HG03378 (cell line): ENCODE measurements around the gene OR4A15.

Experiments used
- ATAC-seq: cut with Tn5 transposase; IDR thresholded peaks from one replicate; pipeline ENCODE4 v1.9.1; 2021; ENCODE audit warnings: mild to moderate bottlenecking, moderate library complexity; ENCODE audit not compliant: unreplicated experiment

The OR4A15 gene

DNA sequence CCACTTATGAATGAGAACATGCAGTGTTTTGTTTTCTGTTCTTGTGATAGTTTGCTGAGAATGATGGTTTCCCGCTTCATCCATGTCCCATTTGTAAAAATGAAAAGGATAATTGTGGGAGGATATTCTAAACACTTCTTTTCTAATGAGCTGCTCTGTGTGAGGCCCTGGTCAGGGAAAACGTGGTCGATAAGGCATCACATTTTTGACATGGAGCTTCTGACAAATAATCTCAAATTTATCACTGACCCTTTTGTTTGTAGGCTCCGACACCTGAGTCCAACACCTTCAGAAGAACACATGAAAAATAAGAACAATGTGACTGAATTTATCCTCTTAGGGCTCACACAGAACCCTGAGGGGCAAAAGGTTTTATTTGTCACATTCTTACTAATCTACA lies at the start of gene OR4A15:
OR4A15 (plus strand) TSS at position 301 of the 400 bp plus-strand sequence; CDS start at position 301, 0 bp downstream.
- no peak for ATAC-seq

DNA sequence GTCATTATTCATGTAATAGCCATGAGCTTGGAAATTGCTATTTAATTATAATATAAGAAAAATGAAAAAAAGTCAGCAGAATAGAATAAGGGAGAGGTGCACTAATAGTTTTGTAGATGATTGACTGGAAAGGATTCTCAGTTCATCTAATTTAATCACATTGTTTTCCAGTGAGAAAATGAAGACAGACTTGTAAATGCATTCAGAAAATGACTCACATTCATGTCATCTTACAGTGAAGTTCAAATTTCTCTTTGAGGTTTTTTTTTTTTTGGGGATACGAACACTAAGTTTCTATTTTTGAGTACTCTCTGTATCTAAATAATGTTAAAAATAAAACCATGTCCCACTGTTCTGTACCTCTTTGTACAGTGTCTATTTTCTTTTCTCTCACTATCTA lies 43.3 kb upstream of the OR4A15 start:
- ATAC-seq: no peak

DNA sequence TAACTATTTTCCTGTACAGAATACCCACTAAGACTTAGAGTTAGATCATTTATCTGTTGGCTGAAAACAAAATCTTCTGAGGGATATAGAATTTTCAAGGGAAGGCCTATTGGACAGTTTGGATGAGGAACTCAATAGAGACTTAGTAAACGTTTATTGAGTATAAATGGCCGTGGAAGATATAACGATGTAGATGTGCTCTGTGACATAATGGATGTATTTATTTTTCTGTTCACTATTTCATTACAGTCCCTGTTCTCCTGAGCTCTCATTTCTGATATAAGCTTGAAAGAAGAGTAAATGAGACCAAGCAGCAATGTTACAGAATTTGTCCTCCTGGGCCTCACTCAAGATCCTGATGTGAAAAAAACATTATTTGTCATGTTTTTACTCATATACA lies 24.9 kb upstream of the OR4A15 start, which contains the start of gene OR4A16:
OR4A16 (plus strand) TSS at position 301 of the 400 bp plus-strand sequence; CDS start at position 301, 0 bp downstream.
- ATAC-seq: no peak

- ATAC-seq: no peak
Observed at GRCh38 chr11:55345306-55345705, 22.5 kb upstream of the OR4A15 start.

DNA sequence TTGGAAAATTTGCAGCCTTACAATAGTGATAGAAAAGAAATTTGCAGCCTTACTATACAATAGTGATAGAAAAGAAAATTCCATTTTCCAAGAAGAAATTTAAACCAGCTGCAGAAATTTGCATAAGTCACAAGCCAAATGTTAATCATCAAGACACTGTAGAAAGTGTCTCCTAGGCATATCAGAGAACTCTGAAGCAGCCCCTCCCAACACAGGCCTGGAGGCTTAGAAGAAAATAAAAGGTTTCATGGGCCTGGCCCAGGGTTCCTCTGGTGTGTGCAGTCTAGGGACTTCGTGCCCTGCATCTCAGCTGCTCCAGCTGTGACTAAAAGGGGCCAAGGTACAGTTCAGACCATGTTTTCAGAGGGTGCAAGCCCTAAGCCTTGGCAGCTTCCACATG lies 18.7 kb upstream of the OR4A15 start:
- no peak for ATAC-seq

GRCh38 chr11:55357560-55358184 lies 10.1 kb upstream of the OR4A15 start:
- ATAC-seq: no peak

GRCh38 chr11:55401011-55401410 lies 33.2 kb downstream of the OR4A15 start:
- no peak for ATAC-seq
